Uterus (tissue), 2 donors: Measurements from ENCODE around the gene LRATD1.

Experiments
- CTCF ChIP-seq, 4 experiments: fragments of 200-600 bp in 2 of 4; fragments of 450-650 bp in 2 of 4; sonication (generic) in 2 of 4; IDR thresholded peaks; one replicate each; pipeline ENCODE4 v1.5.1; 2016 to 2019; ENCODE audit warnings: antibody characterized with exemption in 4 of 4, mild to moderate bottlenecking in 2 of 4, moderate library complexity in 1 of 4
- POLR2A ChIP-seq, 2 donors: fragments of 450-650 bp; IDR thresholded peaks; one replicate each; pipeline ENCODE4 v1.6.1; 2016; ENCODE audit warnings: antibody characterized with exemption in 2 of 2, mild to moderate bottlenecking in 1 of 2, moderate library complexity in 1 of 2

DNA sequence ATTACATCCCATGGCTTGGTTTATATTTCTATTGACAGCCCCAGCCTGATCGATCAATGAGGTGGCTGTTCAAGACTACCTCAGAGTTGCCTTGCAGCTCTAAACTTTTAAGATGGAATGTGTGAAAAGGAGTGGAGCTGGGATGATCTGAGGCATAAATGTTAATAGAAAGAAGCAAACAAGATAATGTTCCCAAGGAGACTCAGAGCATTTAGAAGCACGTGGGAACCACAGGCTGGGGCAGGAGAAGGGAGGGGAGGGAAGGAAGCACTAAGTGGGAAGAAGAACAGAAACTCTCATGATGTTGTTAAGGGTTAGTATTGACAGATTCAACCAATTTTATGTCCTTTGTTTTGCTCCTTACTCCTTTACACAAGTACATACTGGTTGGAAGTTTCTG lies 28.8 kb upstream of the LRATD1 start:
- no peak for TF ChIP-seq CTCF (IDR thresholded peaks at IDR 0.05)
- no peak for TF ChIP-seq POLR2A (IDR thresholded peaks at IDR 0.05)
